NCI-H128 (cell line): ENCODE measurements around the gene NXPH4.
A peak's percentile ranks its signal among the peaks of the same experiment; 100 is the strongest.

ENCODE experiments used
- DNase-seq: peaks from one replicate; lab custom pipeline; 2025; ENCODE audit not compliant: unreplicated experiment; lab: John Stamatoyannopoulos, UW

Gene NXPH4

DNA sequence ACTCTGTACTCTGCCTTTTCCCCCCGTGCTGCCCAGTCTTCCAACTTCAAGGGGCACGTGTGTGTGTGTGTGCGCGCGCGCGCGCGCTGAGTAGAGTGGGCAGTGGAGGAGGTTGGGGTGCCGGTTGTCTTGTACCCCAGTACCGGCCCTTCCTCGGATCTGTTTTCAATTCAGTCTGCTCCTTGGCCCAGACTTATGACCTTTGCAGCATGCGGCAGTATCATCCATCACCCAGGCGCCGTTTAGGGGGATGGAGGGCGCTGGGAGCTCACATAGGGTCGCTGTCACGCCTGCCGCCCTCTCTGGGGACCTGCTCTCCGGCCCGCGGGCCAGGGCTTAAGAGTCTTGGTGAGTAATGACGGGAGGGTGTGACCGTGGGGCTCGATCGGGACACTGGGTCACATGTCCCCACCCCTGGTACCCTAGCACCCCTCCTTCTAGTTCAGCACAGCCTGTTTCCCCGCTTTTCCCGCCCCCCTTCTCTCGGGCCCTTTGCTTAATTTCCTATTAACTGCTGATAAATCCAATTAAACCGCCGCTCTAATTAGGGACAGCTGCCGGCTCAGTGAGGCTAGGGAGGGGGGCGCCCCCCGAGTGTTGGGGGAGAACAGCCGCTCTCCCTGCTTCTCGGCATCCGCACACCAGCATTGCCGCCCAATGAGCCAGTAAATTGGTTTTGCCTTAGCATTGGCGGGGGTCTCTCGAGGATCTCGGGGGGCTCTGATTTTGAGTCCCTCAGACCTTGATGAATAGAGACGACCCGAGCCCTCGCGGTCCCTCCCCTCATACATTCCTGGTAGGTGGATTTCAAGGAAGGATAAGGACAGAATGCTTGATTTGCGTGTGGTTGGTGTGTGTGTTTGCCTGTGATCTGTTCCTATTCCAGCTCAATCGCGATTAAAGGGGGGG lies 25.1 kb downstream of the NXPH4 start:
- no peak for DNase-seq

DNA sequence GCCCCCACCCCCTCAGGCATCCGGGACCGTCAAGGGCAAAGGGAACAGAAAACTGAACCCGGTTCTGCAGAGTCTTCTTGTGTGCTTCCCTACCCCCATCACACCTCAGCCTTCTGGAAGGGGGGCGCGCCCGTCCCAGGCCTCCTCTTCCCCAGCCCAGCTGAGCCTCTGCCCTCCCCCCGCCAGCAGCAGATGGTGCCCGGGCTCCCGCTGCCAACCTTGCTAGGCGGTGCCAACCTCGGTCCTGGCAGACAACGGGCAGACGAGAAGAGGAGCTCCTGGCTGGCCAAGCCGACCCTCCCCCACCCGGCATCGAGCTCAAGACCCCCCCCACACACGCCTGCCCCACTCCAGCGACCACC lies 25.7 kb downstream of the NXPH4 start:
- DNase-seq, result peak; percentile 33

DNA sequence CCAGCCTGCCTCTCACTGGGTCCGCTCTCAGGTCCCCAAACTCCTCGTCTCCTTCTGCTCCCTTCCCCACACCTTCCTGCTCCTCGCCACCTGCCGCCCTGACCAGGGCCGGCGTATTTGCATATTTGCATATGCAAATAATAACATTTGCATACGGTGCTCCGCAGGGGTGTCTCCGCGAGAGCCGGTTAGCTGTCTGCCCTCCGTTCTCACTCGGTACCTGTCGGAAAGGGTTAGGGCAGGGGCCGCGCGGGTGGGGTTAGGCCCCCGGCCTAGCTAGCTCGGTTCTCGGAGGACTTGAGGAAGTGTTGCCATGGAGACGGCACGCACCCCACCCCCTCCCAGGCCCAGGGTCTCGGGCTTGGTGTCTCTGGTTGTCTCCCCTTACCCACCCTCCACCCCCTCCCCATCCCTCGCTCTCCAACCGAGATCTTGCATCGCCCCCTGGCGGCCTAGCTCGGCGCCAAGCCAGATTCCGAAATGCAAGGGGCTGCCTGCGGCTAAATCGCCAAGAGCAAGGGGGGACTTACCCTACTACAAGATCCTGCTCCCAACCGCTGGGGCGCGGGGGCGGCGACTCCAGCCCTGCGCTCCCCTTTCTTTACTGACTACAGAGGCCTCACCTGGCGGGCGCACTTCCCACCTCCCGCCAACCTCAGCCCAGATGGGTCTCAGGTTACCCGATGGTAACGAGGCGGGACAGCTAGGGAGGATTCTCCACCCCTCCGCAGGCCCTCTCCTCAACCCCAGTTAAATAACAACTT lies 26.3 kb downstream of the NXPH4 start:
- peak; percentile 89 for DNase-seq

DNA sequence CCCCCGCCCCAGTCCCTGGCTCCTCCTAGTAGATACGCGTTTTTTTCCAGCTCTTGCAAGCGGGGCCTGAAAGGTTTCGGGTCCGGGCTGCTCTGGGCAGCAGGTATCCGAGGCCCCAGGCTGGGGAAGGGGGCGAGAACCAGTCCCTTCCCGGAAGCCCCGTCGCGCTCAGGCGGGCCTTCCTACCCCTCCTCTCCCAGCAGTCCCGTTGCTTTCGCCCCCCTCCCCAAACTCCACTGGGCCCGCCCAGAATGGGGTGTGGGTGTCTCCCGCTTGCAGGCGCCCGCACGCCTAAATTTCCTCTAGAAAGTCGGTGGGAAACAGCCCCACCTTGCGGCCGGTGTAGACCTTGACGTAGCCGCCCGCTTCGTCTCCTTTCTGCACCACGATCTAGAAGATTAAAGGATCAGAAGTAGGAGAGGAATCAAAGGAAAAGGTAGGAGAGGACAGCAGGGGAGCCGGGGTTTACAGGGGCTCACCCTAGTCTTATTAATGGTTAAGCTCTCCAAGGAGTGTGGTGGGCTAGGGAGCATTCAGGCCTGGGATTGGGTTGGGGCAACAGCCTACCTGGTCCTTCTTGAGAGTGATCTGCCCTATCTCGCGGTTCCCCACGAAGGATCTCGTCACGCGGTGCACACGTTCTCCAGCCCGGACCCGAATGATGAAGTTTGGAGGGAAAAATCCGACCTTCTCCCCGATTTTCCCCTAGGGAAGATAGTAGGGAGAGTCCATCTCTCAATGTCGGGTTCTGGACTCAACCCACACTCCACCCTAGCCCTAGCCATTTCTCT lies 27.1 kb downstream of the NXPH4 start:
- DNase-seq, result peak; percentile 57

DNA sequence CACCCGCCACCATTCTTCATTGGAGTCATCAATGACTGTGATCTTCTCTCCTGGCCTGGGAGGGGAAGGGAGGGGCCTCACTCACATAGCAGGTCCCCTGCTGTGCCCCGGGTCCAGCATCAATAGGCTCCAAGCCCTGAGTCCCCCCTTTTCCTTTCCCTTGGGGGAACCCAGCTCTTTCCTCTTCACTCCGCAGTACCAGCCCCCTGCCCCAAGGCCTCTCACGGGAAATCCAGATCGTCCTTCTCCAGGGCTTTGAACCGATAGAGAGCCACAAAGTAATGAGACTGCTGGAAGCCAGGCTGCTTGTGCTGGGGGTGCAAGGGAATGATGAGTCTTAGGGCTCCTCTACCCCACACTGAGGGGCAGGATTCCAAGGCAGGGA lies 27.7 kb downstream of the NXPH4 start:
- DNase-seq, result no peak

DNA sequence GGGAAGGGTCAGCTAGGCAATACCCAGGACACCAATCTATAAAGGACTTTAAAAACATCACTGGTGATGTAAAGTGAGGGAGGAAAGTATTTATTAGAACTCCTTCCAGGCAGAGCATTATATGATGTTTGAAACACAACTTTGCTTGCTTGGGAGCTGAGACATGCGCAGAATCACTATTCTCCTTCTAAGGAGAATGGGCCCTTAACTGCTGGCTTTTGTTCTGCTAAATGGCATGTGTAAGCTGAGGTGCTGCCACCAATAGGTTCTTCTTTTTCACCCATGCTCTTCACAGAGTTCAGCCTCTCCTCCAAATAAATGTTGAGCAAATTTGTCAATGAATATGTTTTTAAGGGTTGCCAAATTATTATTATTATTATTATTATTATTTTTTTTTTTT lies 30.4 kb downstream of the NXPH4 start:
- no peak for DNase-seq

DNA sequence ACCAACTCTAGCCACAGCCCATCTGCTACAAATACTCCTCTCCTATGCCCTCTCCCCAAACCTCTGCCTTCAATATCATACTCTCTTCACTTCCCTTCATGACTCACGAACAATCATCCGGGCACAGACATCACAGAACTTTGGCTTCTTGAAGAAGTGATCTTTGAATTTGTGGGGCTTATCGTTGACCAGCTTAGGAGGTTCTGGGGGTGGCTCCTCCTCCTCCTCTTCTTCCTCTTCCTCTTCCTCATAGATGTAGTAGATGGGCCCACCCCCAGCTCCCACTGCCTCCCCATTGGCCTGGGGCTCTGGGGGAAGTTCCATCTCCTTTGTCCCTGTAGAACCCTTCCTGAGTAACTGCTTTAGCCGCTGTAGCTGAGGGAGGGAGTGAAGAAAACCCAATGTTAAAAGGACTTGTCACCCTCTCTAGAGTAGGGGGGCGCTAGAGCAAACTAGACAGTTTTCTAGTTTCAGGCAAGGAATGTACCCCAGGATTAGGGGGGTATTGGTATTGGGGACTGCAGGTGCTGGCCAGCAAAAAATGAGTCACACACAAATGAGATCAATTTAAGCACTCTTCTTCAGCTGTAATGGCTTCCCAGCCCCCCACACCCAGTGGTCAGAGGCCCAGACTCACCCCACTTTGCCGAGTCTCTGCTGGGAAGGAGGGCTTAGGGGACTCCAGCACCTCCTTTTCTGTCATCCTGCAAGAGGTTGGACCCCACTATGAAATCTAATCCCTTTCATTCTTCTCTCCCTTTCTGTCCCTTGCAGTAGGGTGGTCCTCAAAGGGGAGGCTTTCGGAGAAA lies 32.5 kb downstream of the NXPH4 start:
- no peak for DNase-seq

DNA sequence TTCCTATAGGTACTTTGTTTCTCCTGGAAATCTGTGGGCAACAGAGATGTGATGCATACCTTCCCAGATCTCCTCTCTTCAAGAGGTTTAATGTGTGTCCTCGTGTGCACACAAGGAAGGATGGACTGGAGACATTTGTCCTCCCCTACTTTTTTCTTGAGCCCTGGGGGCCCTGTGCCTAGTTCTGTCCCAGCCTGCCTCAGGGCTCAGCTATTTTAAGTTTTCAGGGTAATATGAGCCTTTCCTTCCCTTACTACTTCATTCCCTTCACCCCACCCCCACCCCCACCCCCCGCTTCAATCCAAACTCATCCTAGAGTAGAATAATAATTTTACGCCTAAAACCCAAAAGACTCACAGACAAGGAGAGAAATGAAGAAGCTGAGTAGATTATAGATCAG lies 33.9 kb downstream of the NXPH4 start:
- no peak for DNase-seq

DNA sequence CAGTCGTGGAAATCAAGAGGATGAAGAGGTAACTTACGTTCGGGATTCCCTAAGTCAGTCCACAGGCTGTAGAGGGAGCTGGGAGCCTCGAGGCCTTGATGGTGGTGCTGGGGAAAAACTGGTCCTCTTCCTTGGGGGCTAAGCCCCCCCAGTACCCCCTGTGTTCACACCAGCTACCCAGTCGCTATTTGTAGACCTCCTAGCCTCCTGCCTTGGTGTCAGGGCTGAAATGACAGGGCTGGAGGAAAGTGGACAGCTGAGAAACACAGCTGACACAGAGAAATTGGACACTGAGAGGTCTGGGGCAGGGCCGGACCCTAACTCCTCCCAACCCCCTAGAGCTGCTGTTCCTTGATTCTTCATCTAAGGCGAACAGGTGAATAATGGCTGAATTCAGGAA lies 34.4 kb downstream of the NXPH4 start, which contains the start of gene STAC3:
TSS of gene STAC3 (minus strand) at position 232 of the 400 bp plus-strand sequence. CDS start 1,551 bp downstream, outside the sequence.
- DNase-seq, result no peak

DNA sequence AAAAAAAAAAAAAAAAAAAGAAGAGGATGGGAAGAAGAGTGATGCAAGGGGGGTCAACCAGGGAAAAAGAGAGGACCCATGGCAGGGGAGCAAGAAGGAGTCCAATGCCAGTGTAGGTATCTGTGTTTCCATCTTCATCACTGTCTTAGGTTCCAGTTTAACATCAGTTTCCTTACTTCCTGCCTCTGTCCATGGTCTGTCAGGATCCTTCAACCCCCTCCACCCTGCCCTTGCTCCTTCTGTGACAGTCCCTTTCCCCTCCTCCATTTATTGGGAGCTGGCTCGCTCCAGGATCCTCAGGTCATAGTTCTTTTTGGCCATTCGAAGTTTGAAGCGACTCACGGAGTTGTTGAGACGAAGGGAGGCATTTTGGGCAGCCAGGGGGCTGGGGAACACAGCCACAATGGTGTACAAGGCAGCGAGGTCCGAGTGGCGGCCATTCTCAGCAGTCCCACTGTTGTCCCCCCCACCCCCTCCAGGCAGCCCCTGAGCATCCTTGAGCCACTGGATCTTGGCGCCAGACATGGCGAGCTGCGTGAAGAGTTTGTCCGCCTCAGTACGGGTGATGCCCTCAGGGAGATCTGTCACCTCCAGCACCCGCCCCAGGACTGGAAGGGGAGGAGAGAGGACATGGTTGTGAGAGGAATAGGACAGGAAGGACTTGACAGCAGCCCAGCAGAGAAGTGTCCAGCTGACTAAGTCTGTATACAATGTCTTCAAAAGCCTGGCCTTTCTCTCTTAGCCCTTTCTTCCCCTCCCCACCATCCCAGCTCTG lies 38.1 kb downstream of the NXPH4 start:
- DNase-seq, result no peak

DNA sequence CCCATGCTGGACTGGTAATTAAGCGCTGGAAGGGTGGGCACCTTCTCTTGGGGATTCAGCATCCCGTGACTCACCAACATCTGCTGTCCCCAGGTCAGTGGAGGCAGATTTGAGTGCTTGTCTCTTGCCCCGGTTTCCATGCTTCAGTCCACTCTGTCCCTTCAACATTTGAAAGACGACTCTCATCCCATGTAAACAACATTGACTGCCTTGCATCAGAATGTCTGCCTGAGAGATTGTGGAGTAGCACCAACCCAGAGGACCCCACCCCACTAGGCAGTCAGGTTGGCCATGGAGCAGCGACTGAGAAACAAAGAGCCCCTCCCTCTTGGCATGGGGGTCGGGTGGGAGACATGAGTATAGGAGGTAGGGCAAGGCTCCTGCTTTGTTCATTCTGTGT lies 39.3 kb downstream of the NXPH4 start:
- no peak for DNase-seq

DNA sequence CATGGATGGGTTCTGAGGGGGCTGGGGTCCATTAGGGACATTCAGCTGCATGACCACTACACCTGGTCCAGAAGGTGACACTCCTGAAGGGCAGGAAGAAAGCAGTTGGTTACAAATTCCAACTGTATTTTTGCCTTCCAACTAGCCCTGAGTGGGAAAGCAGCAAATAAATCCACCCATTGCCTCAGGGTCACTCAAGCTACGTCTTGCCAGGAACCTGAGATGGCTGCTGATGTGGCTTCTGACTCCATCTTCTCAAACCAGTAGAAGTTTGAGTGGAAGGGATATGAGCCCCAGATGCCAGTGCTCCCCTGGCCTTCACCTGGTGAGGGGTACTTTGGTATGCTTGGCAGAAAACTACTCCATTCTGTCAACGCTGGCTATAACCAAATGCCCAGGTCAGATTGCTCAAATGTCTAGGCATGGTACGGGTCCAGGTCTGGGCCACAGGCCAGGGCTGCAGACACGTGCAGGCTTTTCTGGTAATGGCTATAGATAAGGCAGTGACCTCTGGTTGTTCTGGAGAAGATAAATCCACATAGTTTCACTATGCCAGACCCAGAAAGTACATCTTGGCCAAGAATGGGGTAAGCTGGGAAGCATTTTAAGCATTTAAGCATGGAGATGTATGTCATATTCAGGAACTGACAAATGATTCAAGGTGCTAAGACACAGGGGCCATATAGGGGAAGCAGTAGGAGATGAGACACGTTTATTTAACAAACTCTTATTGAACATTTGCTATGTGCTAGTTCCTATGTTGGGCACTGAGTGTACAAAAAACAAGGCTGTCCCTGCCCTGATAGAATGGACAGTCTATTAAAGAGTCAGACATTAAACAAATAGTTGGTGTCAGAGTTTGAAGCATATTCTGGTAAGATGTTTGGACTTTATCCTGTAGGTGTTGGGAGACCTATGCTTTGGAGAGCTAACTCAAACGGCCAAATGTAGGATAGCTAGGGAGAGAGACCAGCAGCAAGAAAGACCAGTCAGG lies 42.7 kb downstream of the NXPH4 start:
- no peak for DNase-seq

DNA sequence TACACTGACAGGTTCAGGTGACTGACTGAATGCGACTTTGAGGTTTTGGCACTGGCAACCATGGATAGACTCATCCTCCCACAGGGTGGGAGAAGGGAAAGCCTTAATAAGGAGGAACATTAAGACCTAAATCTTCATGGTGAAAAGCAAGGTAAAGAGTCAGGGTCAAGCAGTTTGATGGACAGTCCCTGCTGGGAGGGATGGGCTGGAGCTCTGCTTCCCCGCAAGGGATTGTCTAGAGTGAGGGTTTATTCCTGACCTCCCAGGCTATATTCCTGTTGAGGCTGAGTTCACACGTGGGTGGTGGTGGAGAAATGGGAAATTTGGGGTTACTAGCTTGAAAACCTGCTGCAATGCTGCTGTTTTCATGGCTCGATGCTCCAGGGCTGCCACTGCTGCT lies 43.8 kb downstream of the NXPH4 start:
- DNase-seq, result no peak

DNA sequence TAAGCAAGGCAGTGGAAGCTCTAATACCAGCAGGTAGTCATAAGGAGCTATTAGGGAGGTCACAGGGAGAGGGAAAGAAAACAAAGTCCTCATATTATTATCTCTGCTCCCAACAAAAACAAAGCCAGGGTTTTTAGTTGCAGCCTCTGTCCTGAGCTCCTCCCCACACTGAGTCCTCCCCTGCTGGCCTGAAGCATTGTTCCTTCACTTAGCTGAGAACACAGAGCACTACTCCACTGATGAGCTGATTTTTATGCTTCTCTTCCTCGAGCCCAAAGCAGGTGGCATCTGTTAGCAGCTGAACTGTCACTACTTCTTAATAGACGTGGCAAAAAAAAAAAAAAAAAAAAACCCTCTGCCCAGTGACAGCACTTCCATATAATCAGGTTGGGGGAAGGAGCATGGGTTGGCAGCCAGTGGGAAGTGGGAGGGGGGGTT lies 44.9 kb downstream of the NXPH4 start:
- DNase-seq, result peak; percentile 82

DNA sequence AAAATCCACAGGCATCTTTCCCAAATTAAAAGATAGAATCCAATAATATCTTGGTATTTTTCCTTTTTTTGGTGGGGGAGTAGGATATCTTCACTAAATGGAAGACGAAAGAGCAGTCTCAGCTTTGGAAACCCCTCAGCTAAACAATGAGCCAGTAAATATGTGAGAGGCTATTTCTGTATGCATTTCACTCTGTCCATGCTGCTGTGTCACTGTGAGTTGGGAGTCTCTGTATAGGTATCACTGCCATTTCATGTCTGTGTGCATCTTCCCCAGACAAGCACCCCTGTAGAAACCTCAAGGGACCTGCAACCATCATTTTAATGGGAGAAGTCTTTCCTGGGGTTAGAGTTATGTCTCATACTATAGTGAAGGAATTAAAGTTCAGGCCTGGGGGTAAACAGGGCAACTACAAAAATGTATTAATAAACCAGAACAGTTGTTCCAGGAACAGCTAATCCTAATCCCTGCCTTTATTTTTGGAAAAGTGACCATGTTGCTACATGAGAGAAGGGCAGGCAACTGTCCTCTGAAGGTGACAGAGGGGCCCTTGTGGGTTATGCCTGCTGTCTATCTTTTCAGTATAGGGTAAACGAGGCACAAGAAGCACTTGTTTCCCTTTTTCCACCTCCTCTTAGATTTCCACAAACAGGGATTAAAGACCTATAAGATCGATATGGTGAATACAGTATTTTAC lies 45.7 kb downstream of the NXPH4 start:
- peak; percentile 4 for DNase-seq

DNA sequence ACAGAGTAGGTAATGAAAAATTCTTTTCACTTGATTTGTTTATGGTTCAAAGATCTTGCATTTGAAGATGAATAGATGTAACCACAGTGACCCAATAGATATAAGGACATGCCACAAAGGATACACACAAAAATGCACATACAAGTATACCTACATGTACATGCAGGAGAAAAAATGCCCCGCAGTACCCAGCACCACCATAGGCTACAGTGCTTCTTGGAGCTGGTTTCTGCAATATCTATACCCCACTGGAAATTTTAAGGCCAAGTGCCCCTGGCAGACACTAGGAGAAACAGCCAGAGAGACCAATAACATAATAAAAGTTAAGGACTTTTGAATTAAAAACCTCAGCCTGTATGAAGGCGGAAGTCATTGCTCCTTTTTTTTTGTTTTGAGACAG lies 46.5 kb downstream of the NXPH4 start:
- no peak for DNase-seq

DNA sequence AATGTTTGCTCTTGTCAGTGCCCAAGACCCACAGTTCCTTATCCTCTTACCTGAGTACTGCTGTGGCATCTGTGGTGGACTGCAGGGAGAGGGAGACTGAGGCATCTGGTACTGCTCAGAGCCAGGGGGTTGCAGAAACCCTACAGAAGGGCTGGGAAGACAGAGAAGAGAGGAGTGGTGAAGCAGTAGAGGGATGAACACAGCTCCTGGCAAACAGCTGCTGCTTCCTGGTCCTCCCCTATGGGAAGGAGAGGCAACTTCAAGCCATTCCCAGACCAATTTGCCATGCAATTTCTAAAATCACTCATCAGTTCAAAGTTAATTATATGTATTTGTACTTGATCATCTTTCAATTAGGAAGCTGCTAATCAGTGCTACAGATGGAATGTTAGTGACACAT lies 50.1 kb downstream of the NXPH4 start:
- no peak for DNase-seq

DNA sequence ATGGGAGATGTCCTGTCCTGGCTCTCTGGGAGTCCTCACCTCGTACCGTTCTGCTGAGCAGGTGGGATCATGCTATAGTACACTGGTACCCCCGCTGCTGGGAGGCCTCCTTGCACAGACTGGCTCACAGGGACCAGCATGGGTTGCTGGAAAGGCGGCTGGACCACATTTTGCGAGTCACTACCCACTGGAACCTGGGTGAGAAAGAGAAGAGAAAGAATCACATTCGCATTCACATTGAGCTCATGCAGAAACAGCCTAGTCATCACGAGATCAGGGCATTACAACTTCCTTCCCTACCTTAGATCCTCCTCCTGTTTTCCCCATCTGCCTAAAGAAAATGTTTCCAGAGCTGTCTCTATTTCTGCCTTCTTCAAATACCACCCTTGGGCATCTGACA lies 51.7 kb downstream of the NXPH4 start:
- DNase-seq, result no peak
